ENCODE measurements around the gene SFT2D3. TPM values are rescaled to one million over a fixed set of nuclear protein-coding genes. Genes with fewer than 3 reads are reported as not detected.

The SFT2D3 gene
- polyA plus RNA-seq, 3 donors, result 2.8 to 4.8 (median 3.6) TPM

DNA sequence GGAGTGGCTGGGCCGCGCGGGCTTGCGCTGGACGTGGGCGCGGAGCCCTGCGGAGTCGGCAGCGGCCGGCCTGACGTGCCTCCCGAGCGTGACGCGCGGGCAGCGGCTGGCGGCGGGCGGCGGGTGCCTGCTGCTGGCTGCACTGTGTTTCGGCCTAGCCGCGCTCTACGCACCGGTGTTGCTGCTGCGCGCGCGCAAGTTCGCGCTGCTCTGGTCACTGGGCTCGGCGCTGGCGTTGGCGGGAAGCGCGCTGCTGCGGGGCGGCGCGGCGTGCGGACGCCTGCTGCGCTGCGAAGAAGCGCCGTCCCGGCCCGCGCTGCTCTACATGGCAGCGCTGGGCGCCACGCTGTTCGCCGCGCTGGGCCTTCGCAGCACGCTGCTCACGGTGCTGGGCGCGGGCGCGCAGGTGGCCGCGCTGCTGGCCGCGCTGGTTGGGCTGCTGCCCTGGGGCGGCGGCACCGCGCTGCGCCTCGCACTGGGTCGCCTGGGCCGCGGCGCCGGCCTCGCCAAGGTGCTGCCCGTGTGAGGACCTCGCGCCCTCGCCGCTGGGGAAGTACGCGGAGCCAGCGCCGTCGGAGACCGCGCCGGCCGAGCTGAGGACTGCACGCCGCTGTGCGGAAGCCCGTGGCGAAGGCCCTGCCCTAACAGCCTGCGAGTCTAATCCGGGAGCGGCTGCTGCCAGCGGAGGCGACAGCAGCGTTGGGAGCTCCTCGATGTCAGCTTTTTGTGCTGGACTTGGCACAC, 526 bp downstream of the SFT2D3 start:
- H3K27ac ChIP-seq (ENCODE audit: low read depth, low read length), result peak overlapping the region; percentile 91
- 0% methylated on average over 88 to 108 of the region's 108 CpGs for WGBS, 3 donors

DNA sequence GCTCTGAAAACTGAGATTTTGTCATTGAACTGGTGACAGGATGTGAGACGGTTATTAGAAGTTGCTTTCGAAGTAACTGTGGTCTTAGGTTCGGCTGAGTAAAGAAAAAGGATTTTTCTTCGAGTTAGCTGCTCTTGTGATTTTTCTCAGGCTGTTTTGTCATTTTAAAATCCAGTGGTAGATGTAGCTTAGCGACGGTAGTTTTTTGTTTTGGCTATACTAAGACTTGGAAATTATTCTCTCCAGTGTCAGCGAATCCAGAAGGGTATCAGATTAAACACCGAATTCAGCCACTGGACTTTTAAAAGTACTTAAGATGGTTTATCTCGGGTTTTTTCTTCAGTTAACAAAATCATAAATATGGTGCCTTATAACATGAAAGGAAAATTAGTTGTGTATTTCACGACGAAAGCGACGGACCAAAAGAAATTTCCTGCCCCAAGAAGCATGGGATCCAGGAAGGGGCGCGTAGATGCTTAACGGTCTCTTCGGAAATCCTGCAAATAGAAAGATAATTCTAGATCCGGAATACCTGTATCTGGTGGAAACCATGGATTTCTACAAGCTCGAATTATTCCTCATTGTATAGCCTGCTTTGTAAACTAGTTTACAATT, 1.2 kb downstream of the SFT2D3 start:
- peak overlapping the region; percentile 91 for H3K27ac ChIP-seq (ENCODE audit: low read depth, low read length)
- 54 to 64% (median 58%) methylated on average over 19 of the region's 19 CpGs for WGBS, 3 donors

GRCh38 chr2:127703282-127703681, 2.0 kb downstream of the SFT2D3 start:
- no peak overlapping the region for H3K27ac ChIP-seq (ENCODE audit: low read depth, low read length)
- WGBS, 3 donors, result 94 to 97% (median 96%) methylated on average over 5 of the region's 5 CpGs

DNA sequence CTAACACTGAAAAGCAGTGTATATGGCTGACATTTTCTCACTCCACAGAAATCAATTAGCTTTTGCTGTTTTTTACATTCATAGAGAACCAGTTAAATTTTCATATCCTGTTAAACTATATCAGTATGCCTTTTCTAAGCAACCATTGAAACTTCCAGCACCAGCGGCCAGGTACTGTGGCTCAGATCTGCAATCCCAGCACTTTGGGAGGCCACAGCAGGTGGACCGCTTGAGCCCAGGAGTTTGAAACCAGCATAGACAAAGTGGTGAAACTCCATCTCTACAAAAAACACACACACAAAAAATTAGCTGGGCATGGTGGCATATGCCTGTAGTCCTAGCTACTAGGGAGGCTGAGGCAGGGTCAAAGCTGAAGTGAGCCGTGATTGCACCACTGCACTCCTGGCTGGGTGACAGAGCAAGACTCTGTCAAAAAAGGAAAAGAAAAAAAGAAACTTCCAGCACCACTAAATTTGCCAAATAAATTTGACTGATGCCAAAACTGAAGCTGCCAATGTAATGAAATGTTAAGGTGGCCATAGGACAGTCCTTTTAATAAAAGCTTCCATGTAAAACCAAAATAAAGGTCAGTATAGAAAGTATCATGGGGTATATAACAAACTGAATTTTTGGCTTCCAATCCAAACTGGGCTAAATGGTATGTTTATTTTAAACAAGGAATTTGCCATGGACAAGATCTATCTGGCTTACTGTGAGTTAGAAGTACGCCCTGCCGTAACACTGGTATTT, 3.5 kb downstream of the SFT2D3 start:
- no peak overlapping the region for H3K27ac ChIP-seq (ENCODE audit: low read depth, low read length)
- 70 to 76% (median 73%) methylated on average over 5 of the region's 5 CpGs for WGBS, 3 donors

DNA sequence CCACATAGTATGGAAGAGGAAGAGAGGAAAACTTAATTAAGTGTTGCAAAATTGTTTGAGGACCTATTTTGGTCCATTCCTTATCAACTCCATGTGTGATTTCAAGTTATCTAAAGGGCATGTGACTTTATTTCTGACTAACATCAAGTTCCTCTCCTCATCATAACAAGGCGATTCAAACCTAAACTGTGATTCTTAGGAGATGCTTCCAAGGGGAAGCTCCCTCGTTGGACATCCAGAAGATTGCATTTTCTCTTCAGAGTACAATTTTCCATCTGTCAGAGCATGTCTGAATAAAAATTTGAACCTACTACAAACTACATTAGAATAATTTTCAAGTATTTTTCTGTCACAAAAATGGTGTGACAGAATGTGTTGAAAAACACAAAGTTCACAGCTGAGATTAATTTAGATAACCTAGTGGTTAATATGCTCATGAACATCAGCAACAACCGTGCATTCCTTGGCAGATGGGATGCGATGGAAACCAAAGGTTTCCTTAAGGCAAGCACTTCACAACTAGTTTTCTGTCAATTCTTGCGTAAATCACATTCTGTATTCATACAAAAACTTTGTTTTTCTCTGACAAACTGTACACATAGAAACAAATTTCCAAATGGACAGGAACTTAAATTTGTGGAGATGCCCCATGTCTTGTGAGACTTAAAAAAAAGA, 4.2 kb downstream of the SFT2D3 start:
- no peak overlapping the region for H3K27ac ChIP-seq (ENCODE audit: low read depth, low read length)
- 75 to 86% (median 80%) methylated on average over 5 of the region's 5 CpGs for WGBS, 3 donors

- no peak overlapping the region for H3K27ac ChIP-seq (ENCODE audit: low read depth, low read length)
These were observed 5.1 kb downstream of the SFT2D3 start for GRCh38 chr2:127706215-127706990.

DNA sequence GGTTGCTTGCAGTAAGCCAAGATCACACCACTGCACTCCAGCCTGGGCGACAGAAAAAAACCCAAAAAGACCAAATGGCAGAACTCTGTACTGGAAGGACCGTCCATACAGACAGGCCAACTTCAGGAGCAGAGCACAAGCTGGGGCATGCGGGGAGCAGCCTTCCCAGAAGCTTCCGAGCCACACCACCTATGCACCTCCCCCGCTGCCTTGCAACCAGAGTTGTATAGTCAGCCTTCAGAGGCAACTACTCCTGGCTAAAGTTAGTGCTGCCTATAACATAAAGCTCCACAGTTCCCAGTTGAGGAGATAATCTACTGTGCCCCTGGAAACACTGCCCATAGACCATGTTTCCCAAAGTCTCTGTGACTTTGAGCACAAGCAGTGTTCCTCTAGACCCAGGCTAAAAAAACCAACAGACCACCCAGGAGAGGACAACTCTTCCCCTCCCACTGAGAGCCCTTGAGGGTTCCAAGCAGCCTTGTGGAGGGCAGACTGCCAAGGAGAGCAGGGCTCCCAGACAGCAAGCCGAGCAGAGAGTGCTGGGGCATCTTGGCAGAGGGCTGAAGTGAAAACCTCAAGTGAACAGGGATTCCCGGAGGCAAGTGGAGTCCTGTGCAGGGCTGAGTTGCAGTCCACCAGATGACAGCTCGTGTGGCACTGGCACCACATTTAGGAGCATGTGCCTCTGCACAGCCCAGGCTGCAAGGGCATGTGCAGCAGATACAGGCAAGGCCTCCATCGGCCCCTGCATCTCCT, 6.8 kb downstream of the SFT2D3 start:
- WGBS, 3 donors, result 89 to 91% (median 90%) methylated on average over 9 of the region's 9 CpGs
- no peak overlapping the region for H3K27ac ChIP-seq (ENCODE audit: low read depth, low read length)

More at GRCh38 chr2:127706215-127706990, 5.1 kb downstream of the SFT2D3 start:
- WGBS, 3 donors, result 90 to 93% (median 92%) methylated on average over 14 of the region's 14 CpGs

DNA sequence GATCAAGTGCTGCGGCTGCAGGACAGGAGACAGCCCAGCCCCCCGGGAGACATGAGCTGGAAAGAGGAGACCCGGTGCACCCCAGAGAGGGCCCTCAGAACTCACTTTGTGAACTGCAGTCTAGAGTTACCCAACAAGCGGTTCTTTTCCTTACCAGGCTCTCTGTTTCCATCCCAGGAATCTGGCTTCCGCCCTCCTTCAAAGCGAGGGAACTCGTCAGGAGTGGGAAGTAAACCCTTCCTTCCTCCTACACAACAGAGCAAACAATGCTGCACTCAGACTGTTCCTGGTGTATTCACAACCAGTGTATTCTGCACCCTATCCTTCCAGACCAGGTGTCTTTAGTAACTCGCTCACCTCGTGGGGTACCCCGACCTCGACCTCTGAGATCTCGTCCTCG, 8.0 kb downstream of the SFT2D3 start:
- no peak overlapping the region for H3K27ac ChIP-seq (ENCODE audit: low read depth, low read length)
- WGBS, 3 donors, result 91 to 92% (median 91%) methylated on average over 13 of the region's 13 CpGs

- no peak overlapping the region for H3K27ac ChIP-seq (ENCODE audit: low read depth, low read length)
- WGBS, 3 donors, result 73 to 78% (median 75%) methylated on average over 2 of the region's 2 CpGs
These were observed 11.7 kb downstream of the SFT2D3 start for GRCh38 chr2:127712999-127713398.

DNA sequence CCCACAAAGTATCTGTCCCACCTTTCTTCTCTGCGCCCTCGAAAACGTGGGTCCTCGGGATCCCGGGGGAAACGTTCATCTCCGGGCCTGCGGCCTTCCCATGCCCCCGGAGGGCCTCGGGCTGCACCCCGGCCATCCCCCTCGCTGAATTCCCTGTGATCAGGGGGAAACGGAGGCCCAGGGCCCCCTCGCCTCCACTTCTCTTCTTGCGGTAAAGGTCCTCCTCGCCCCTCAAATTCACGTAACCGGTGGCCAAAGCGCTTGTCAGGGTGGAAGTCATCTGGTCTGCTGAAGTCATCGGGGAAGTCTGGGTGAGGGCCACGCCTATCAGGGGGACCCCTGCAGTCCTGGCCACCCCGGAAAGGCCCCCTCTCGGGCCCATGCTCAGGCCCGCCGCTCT, 12.3 kb downstream of the SFT2D3 start:
- 94 to 95% (median 95%) methylated on average over 25 of the region's 25 CpGs for WGBS, 3 donors
- H3K27ac ChIP-seq (ENCODE audit: low read depth, low read length), result no peak overlapping the region

- 91 to 94% (median 92%) methylated on average over 14 of the region's 14 CpGs for WGBS, 3 donors
- H3K27ac ChIP-seq (ENCODE audit: low read depth, low read length), result no peak overlapping the region
These were observed 14.6 kb downstream of the SFT2D3 start for GRCh38 chr2:127715778-127716449.

GRCh38 chr2:127718271-127718670, 17.0 kb downstream of the SFT2D3 start:
- H3K27ac ChIP-seq (ENCODE audit: low read depth, low read length), result no peak overlapping the region
- WGBS, 3 donors, result 80 to 96% (median 85%) methylated on average over 4 of the region's 4 CpGs

- 96 to 97% (median 96%) methylated on average over 13 of the region's 13 CpGs for WGBS, 3 donors
These were observed 18.3 kb downstream of the SFT2D3 start for GRCh38 chr2:127719301-127720218.

GRCh38 chr2:127721311-127721977, 20.1 kb downstream of the SFT2D3 start:
- no peak overlapping the region for H3K27ac ChIP-seq (ENCODE audit: low read depth, low read length)
- 93 to 97% (median 96%) methylated on average over 6 of the region's 6 CpGs for WGBS, 3 donors

More at GRCh38 chr2:127719301-127720218, 18.3 kb downstream of the SFT2D3 start:
- no peak overlapping the region for H3K27ac ChIP-seq (ENCODE audit: low read depth, low read length)

DNA sequence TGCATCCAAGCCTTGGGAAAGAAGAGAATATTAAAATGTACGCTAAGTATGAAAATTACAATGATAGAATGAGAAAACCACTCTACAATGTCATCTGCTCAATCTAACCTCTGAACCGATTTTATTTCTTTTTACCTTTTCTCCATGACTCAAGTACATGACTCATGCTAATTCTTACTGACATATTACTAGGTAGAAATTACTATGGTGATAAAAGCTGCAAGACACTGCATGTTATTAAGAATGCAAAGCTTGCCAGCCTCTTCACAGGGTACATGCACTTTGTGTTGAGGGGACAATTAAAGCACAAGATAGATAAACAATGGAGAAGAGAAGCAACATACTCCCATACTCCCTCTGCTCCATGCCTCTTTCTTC, 20.7 kb downstream of the SFT2D3 start:
- WGBS, 3 donors, result 94 to 98% (median 97%) methylated on average over 2 of the region's 2 CpGs
- no peak overlapping the region for H3K27ac ChIP-seq (ENCODE audit: low read depth, low read length)
